HepG2 (cell line): ENCODE results near the gene STRIP1. TPM values are rescaled to one million over a fixed set of nuclear protein-coding genes. Genes with fewer than 3 reads are reported as not detected.

Experiments used
- ARNT2 ChIP-seq: sonication (generic); formaldehyde crosslinking; IDR thresholded peaks from 2 replicates; pipeline ENCODE4 v1.8.0; 2022; ENCODE audit warnings: mild to moderate bottlenecking, low read depth, missing genetic modification reagents, moderate library complexity
- ARNTL ChIP-seq: sonication (generic); formaldehyde crosslinking; IDR thresholded peaks from 2 replicates; pipeline ENCODE4 v1.4.0; 2020; ENCODE audit warnings: mild to moderate bottlenecking, missing genetic modification reagents
- BORCS8-MEF2B ChIP-seq: sonication (generic); formaldehyde crosslinking; IDR thresholded peaks from 2 replicates; pipeline ENCODE4 v1.8.0; 2022; ENCODE audit warnings: mild to moderate bottlenecking, missing genetic modification reagents
- KLF6 ChIP-seq: IDR thresholded peaks from 2 replicates; pipeline ENCODE4 v1.8.0; 2016; ENCODE audit warnings: missing biosample characterization, missing genetic modification reagents
- KMT2A ChIP-seq: sonication (generic); formaldehyde crosslinking; IDR thresholded peaks from 2 replicates; pipeline ENCODE4 v1.4.0; 2020; ENCODE audit warnings: missing genetic modification reagents
- NCOR1 ChIP-seq: fragments of 200-600 bp; sonication (generic); IDR thresholded peaks from 2 replicates; pipeline ENCODE4 v1.7.0; 2017; ENCODE audit warnings: antibody characterized with exemption, low read length, borderline replicate concordance
- SMARCE1 ChIP-seq: fragments of 450-650 bp; IDR thresholded peaks from 2 replicates; pipeline ENCODE4 v1.6.1; 2017; ENCODE audit warnings: borderline replicate concordance
- SMC3 ChIP-seq: IDR thresholded peaks from 2 replicates; pipeline ENCODE4 v1.6.1; 2011; ENCODE audit warnings: low read length, improper control_type of control experiment
- SMYD3 ChIP-seq: sonication (generic); formaldehyde crosslinking; IDR thresholded peaks from 2 replicates; pipeline ENCODE4 v1.8.1; 2023; ENCODE audit warnings: mild to moderate bottlenecking, missing genetic modification reagents
- ZFP62 ChIP-seq: sonication (generic); formaldehyde crosslinking; IDR thresholded peaks from 2 replicates; pipeline ENCODE4 v1.4.0; 2020; ENCODE audit warnings: missing genetic modification reagents
- ZNF20 ChIP-seq: sonication (generic); formaldehyde crosslinking; IDR thresholded peaks from 2 replicates; pipeline ENCODE4 v1.4.0; 2020; ENCODE audit warnings: mild to moderate bottlenecking, moderate library complexity, missing genetic modification reagents
- ZNF230 ChIP-seq: sonication (generic); formaldehyde crosslinking; IDR thresholded peaks from 2 replicates; pipeline ENCODE4 v1.4.0; 2020; ENCODE audit warnings: mild to moderate bottlenecking, missing genetic modification reagents
- ZNF556 ChIP-seq: sonication (generic); formaldehyde crosslinking; IDR thresholded peaks from 2 replicates; pipeline ENCODE4 v1.4.0; 2020; ENCODE audit warnings: mild to moderate bottlenecking, missing genetic modification reagents, borderline replicate concordance
- ZNF737 ChIP-seq: sonication (generic); formaldehyde crosslinking; IDR thresholded peaks from 2 replicates; pipeline ENCODE4 v1.5.0; 2020; ENCODE audit warnings: missing genetic modification reagents, mild to moderate bottlenecking, borderline replicate concordance
- ZNF768 ChIP-seq: sonication (generic); formaldehyde crosslinking; IDR thresholded peaks from 2 replicates; pipeline ENCODE4 v1.4.0; 2020; ENCODE audit warnings: missing genetic modification reagents
- polyA plus RNA-seq, 8 experiments: library from polyadenylated mRNA; depleted of rRNA in 3 of 8; stranded (reverse) in 7 of 8; unstranded in 1 of 8; fragments of >200 nt; fragmentation: Illumina TruSeq in 4 of 8; extraction: Trizol in 4 of 8; gene quantifications; 2 replicates each; pipeline versions ENCODE4 v1.2.1 to v1.2.3, GENCODE V29; 2011 to 2016; ENCODE audit warnings: low read depth in 4 of 8, missing spikeins in 1 of 8, mixed read lengths in 1 of 8; ENCODE audit not compliant: insufficient read depth in 1 of 8
- total RNA-seq, 5 experiments: library from RNA; depleted of rRNA; stranded (reverse); fragments of >200 nt; fragmentation: Illumina TruSeq; extraction: Trizol; gene quantifications; 2 replicates each; pipeline ENCODE4 v1.2.3, GENCODE V29; 2016; ENCODE audit warnings: low read depth in 1 of 5
- TF ChIP-seq, protein P1 (sequence below): fragments of 450-650 bp; IDR thresholded peaks from 2 replicates; pipeline ENCODE4 v1.6.1; 2017
- TF ChIP-seq, protein P2 (sequence below): sonication (generic); formaldehyde crosslinking; IDR thresholded peaks from 2 replicates; pipeline ENCODE4 v1.5.1; 2020; ENCODE audit warnings: mild to moderate bottlenecking, missing genetic modification reagents, borderline replicate concordance
- TF ChIP-seq, protein P3 (sequence below): sonication (generic); formaldehyde crosslinking; IDR thresholded peaks from 2 replicates; pipeline ENCODE4 v1.8.0; 2022; ENCODE audit warnings: missing genetic modification reagents, low read depth, mild to moderate bottlenecking, borderline replicate concordance
- TF ChIP-seq, protein P4 (sequence below): sonication (generic); formaldehyde crosslinking; IDR thresholded peaks from 2 replicates; pipeline ENCODE4 v1.4.0; 2020; ENCODE audit warnings: missing genetic modification reagents, borderline replicate concordance
- TF ChIP-seq, protein P5 (sequence below): sonication (generic); formaldehyde crosslinking; conservative IDR thresholded peaks from 2 replicates; pipeline ENCODE4 v1.8.0; 2022; ENCODE audit warnings: mild to moderate bottlenecking, moderate library complexity, missing genetic modification reagents

The STRIP1 gene
- total and polyA plus RNA-seq, 2 of the 13 experiments (the other 11 are each of a cell fraction or from before 2014, with no cell fraction given) = 20.9 to 27.9 TPM

DNA sequence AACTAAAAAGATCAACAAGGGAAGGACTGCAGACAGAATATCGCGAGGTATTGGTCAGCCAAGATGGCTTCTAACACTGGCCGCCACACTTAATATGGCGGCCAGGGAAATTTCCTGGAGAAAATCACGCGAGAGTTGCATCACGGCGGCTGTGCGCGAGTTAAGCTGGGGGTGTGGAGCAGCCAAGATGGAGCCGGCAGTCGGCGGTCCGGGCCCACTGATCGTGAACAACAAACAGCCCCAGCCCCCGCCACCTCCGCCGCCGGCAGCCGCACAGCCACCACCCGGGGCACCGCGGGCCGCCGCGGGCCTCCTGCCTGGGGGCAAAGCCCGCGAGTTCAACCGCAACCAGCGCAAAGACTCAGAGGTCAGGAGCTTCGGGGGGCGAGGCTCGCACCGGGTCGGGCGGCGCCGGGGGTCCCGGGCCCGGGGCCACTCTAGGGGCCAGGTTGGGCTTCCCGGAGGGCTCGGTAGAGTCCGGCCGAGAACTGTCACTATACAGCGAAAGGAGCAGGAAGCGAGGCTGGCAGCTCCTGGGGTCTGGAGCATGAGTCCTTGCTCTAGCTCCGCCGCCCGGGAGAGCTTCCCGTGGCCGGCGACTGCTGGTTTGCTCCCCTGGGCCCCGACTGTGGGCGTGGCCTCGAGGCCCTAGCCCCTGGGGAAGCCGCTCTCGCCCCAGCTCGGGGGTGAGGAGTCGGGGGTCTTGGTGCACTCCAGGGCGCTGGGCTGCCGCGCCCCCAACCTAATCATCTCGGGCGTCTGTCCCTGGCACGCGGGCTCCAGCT, at the start of gene STRIP1 (continued):
- TF ChIP-seq ARNTL (CRISPR knock-in tag) = no peak
- TF ChIP-seq ZNF768 = no peak
- peak; percentile 28; the same call in 1 of the 2 replicates for TF ChIP-seq ZNF556 (CRISPR knock-in tag)
- TF ChIP-seq SMC3 = no peak
- TF ChIP-seq, protein P1, sequence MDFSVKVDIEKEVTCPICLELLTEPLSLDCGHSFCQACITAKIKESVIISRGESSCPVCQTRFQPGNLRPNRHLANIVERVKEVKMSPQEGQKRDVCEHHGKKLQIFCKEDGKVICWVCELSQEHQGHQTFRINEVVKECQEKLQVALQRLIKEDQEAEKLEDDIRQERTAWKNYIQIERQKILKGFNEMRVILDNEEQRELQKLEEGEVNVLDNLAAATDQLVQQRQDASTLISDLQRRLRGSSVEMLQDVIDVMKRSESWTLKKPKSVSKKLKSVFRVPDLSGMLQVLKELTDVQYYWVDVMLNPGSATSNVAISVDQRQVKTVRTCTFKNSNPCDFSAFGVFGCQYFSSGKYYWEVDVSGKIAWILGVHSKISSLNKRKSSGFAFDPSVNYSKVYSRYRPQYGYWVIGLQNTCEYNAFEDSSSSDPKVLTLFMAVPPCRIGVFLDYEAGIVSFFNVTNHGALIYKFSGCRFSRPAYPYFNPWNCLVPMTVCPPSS = no peak
- peak; percentile 35; the same call in 1 of the 2 replicates for TF ChIP-seq ARNT2 (CRISPR knock-in tag)
- TF ChIP-seq ZNF20 (CRISPR knock-in tag) = no peak
- peak; percentile 60; the same call in 1 of the 2 replicates for TF ChIP-seq KMT2A (CRISPR knock-in tag)
- TF ChIP-seq BORCS8-MEF2B = no peak; the same call in 1 of the 2 replicates
- TF ChIP-seq, protein P2, sequence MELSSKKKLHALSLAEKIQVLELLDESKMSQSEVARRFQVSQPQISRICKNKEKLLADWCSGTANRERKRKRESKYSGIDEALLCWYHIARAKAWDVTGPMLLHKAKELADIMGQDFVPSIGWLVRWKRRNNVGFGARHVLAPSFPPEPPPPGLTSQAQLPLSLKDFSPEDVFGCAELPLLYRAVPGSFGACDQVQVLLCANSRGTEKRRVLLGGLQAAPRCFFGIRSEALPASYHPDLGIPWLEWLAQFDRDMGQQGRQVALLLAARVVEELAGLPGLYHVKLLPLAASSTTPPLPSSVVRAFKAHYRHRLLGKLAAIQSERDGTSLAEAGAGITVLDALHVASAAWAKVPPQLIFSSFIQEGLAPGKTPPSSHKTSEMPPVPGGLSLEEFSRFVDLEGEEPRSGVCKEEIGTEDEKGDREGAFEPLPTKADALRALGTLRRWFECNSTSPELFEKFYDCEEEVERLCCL (CRISPR knock-in tag) = no peak
- TF ChIP-seq KLF6 (CRISPR knock-in tag) = no peak
- no peak for TF ChIP-seq ZFP62 (CRISPR knock-in tag)
- TF ChIP-seq, protein P3, sequence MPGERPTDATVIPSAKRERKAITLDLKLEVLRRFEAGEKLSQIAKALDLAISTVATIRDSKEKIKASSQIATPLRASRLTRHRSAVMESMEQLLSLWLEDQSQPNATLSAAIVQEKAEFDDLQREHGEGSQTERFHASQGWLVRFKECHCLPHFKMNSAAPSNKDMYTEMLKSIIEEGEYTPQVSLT (CRISPR knock-in tag) = no peak
- TF ChIP-seq, protein P4, sequence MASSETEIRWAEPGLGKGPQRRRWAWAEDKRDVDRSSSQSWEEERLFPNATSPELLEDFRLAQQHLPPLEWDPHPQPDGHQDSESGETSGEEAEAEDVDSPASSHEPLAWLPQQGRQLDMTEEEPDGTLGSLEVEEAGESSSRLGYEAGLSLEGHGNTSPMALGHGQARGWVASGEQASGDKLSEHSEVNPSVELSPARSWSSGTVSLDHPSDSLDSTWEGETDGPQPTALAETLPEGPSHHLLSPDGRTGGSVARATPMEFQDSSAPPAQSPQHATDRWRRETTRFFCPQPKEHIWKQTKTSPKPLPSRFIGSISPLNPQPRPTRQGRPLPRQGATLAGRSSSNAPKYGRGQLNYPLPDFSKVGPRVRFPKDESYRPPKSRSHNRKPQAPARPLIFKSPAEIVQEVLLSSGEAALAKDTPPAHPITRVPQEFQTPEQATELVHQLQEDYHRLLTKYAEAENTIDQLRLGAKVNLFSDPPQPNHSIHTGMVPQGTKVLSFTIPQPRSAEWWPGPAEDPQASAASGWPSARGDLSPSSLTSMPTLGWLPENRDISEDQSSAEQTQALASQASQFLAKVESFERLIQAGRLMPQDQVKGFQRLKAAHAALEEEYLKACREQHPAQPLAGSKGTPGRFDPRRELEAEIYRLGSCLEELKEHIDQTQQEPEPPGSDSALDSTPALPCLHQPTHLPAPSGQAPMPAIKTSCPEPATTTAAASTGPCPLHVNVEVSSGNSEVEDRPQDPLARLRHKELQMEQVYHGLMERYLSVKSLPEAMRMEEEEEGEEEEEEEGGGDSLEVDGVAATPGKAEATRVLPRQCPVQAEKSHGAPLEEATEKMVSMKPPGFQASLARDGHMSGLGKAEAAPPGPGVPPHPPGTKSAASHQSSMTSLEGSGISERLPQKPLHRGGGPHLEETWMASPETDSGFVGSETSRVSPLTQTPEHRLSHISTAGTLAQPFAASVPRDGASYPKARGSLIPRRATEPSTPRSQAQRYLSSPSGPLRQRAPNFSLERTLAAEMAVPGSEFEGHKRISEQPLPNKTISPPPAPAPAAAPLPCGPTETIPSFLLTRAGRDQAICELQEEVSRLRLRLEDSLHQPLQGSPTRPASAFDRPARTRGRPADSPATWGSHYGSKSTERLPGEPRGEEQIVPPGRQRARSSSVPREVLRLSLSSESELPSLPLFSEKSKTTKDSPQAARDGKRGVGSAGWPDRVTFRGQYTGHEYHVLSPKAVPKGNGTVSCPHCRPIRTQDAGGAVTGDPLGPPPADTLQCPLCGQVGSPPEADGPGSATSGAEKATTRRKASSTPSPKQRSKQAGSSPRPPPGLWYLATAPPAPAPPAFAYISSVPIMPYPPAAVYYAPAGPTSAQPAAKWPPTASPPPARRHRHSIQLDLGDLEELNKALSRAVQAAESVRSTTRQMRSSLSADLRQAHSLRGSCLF (CRISPR knock-in tag) = peak; percentile 17; the same call in 1 of the 2 replicates
- TF ChIP-seq ZNF737 (CRISPR knock-in tag) = no peak
- TF ChIP-seq NCOR1 = no peak
- no peak for TF ChIP-seq SMARCE1
- TF ChIP-seq ZNF230 (CRISPR knock-in tag) = no peak
- no peak for TF ChIP-seq SMYD3 (CRISPR knock-in tag)
- TF ChIP-seq, protein P5, sequence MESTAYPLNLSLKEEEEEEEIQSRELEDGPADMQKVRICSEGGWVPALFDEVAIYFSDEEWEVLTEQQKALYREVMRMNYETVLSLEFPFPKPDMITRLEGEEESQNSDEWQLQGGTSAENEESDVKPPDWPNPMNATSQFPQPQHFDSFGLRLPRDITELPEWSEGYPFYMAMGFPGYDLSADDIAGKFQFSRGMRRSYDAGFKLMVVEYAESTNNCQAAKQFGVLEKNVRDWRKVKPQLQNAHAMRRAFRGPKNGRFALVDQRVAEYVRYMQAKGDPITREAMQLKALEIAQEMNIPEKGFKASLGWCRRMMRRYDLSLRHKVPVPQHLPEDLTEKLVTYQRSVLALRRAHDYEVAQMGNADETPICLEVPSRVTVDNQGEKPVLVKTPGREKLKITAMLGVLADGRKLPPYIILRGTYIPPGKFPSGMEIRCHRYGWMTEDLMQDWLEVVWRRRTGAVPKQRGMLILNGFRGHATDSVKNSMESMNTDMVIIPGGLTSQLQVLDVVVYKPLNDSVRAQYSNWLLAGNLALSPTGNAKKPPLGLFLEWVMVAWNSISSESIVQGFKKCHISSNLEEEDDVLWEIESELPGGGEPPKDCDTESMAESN = no peak
